Renal cortex interstitium (tissue), 11 donors: Measurements from ENCODE around the gene CBFA2T3. TPM values are rescaled to one million over a fixed set of nuclear protein-coding genes. Genes with fewer than 3 reads are reported as not detected.

Source experiments
- DNase-seq, 11 donors: peaks; one replicate each; pipeline ENCODE4 v3.0.0-alpha.2; 2013; ENCODE audit warnings: low read depth in 9 of 11, low spot score in 4 of 11; ENCODE audit errors: extremely low read depth in 1 of 11
- polyA plus RNA-seq, 3 donors: library from polyadenylated mRNA; unstranded; fragments of 120-200 nt; gene quantifications; one replicate each; pipeline ENCODE4 v1.2.1, GENCODE V29; 2013; ENCODE audit not compliant: insufficient read length in 3 of 3

The CBFA2T3 gene
- polyA plus RNA-seq, 3 donors = 2.6 to 5.5 (median 2.7) TPM

DNA sequence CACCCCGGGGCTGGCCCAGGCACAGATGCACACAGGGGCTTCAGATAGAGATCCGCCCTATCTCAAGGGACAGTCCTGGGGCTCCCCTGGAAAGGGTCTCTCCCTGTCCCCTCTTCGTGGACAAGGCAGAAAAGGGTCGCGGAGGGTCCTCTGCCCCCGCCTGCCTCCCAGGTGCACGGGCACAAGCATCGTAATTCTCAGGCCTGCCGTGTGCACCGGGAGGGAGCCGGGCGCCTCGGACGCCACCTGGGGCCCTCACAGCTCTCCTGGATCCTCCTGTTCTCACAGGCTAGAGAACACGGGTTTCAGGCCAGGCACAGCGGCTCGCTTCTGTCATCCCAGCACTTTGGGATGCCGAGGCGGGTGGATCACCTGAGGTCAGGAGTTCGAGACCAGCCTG lies 98.7 kb downstream of the CBFA2T3 start:
- DNase-seq = no peak

DNA sequence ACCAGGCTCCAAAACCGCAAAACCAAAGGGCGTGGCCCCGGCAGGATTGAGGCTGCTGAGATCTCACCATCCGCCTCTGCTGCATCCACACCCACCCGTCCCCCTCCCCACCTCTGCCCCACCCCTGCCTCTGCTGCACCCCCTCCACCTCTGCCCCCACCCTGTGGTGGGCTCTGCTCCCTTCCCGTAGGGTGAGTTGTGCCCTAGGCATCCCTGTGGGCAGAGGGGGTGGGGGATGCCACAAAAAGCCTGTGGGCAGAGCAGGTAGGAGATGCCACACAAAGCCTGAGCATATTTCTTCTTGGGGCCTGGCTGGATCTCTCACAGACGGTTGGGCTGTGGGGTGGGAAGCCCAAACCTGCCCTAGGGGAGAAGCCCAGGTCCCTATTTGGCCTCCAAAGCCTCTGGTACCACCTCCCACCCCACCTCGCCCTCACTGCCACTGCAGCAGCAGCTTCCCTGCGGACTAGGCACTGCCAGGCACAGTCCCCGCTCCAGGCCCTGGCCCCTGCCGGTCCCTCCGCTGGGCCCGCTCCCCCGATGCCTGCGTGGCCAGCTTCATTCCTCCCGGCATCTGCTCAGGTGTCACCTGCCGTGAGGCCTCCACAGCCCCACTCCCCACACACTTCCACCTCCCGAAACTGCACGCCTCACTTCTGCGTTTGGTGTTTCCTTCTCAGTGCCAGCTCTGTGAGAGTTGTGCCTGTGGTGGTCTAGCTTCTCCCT lies 99.3 kb downstream of the CBFA2T3 start:
- DNase-seq = no peak

DNA sequence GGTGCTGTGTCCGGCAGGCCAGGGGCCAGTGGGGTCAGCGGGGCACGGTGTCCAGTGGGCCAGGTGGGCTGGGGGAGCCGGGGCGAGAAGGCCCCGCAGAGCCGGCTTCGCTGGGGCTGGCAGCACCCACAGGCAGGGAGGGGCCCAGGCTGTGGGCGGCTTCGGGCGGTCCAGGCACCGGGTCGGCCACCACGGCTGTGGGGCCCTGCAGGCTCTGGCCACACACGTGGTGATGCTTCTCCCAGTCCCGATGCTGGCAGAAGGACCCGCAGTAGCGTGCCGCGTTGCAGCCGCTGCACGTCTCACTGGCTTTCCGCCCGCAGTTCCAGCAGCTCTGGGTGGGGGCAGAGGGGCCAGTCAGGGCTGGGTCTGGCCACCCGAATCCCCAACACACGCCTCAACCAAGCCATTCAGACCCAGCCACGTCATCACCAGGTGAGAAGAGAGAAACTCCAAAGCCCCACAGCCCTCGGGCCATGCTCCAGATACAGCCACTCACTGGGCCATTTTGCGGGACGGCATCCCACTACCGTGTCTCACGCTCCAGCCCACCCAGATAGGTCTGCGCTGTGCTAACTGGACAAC lies 100.0 kb downstream of the CBFA2T3 start:
- DNase-seq = no peak

DNA sequence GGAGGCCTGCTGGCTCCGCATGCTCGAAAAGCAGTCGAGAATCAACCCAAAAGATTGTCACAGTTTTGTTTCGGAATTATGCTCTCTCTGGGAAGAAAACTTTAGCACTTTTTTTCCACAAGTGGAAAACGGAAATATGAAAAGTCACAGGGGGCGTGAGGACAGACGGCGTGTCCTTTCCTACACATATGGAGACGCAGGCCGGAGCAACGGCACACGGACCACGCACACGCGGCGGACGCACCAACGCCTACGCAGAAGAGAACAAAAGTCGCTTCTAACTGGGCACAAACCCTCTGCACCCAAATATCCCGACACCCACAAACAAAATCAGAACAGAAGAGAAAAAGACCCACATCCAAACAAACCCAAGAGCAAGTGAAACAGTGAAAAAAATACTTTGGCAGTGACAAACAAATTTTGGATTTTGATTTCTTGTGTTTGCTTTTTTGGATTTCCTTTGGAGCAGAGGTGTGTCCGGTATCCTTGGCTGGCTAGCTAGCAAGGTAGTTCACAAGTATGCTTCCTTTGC lies 101.2 kb downstream of the CBFA2T3 start:
- no peak for DNase-seq

DNA sequence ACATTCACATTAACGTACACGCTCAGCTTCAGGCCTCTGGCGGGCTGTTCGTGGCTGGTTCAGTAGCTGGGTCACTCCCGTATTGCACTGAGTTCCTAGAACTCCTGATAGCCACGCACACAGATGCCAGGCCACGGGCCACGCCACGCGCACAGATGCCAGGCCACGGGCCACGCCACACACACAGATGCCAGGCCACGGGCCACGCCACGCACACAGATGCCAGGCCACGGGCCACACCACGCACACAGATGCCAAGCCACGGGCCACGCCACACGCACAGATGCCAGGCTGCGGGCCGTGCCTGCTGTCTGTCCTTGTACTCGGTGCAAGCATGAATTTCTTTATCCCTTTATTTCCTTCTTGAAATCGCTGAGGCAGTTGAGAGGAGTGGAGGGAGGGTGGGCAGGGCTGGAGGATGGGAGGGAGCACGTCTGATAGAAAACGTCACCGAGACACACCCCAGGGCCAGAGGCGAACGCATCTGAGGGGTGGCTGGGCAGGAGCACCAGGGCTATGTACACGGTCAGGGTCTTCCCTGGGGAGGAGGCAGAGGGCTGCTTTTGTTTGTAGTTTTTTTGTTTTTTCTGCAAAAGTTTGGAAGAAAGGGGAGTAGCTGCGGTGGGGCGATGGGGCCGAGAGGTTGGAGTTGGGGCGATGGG lies 101.9 kb downstream of the CBFA2T3 start:
- no peak for DNase-seq

DNA sequence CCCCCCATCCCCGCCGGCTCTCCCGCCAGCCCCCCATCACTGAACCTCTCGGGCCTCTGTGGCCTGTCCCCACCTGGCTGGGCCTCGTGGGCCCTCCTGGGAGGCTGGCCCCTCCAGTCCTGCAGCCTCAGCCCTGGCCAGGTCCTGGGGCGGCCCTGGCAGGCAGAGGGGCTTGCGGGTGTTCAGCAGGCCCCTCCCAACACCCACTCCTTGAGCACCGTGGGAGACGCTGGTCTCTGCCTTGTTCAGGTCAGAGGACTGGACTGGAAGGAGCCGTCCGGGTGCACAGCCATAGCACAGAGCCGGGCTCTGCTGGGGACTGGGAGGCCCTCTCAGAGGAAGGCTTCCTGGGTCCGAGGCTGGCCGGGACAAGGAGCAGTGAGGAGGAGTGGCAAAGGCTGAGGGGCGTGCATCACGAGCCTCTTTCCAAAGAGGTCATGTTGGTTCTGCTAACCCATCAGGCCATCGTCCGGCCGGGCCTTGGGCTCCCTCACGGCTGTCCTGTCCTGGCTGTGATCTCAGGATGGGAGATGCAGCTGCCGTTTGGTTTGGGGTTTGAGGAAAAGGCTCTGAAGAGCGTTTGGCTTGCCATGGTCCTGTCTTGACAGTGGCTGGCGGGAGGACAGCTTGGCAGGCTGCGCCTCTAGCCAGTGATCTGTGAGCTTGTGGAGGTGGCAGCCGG lies 104.2 kb downstream of the CBFA2T3 start:
- DNase-seq = no peak

DNA sequence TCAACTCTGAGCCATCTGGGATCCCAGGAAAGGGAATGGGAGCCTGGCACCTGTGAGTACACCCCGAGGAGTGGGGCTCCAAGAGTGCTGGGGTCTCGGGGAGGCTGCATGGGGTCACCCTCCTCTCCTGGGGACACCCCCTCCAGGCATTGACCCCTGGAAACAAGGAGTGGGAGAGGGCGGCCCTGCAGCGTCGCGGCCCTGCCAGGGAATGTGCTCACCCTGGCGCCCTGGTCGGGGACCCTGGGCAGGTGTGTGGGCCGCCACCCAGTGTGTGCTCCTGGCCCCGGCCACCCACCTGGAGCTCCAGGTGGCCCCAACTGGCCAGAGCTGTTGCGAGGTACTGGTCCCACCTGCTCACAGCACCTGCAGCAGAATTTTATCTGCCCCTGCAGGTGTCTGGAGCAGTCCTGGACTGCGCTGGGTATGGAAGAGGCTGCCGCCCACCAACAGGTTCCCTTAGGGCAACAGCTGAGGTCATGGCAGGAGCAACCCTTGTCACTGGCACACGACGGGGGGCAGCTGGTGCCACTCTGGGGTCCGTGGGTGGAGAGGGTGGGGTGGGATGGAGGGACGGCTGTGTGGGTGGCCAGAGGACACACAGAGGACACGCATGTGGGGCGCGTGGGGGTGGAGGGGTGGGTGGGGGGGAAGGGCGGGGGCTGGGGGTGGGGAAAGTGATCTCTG lies 105.1 kb downstream of the CBFA2T3 start:
- no peak for DNase-seq

DNA sequence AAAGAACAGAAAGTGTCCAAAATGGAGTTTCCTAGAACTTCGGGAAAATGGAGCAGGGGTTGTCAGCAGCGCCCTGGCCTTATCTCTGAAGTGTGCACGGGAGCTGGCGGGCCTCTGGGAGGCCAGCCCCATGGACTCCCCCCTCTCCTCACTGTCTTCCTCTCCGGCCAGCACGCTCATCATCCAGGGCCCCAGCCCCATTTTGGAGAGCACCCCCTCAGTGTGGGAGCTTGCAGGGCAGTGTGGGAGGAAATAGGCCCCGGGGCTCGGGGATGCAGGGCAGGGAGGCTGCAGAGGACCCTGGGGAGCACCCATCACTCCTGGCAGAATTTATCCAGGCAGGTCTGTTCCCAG lies 105.7 kb downstream of the CBFA2T3 start:
- no peak for DNase-seq

DNA sequence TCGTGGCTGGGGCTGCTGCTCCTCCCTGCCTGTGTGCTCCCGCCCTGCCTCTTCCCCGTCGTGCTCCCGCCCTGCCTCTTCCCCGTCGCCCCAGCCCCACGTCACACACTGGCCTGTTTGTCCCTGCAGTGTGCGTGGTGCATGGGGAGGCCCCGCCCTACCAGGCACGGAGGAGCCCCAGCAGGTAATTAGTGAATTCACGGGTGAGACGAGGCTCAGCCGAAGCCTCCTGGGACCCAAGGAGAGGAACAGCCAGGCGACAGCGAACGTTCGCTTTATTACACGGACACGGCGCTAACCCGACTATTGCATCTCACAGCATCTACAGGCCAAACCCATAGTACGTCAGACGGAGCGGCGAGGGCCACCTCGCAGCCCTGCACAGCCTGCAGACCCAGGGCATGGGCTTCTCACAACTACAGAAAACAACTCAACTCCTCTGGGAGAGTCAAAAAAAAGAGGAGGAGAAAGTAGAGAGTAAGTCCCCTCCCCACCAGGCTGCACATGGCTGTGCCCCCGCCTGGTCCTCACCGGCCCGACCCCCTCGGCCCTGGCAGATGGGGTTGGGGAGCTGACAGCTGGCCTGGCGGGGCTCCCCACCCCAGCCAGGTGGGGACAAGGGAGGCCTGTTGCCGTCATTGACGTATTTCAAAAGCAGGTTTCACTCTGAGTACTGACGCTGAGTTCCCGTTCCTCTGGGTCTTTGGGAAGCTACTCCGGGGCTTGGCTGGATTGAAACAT lies 106.2 kb downstream of the CBFA2T3 start:
- DNase-seq = no peak

DNA sequence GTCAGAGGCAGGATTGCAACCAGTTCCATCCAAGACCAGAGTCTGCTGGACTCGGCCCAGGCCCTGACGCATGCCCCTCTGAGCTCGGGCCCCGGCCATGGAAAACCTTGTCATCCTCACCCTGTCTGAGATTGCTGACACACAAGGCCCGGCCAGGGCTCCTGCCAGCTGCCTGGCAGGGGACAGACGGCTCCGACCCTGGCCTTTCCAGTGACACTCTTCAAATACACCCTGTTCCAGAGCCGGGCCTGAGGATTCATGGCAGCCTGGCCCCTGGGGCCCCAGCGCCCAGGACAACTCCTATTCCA lies 107.4 kb downstream of the CBFA2T3 start:
- DNase-seq = no peak

DNA sequence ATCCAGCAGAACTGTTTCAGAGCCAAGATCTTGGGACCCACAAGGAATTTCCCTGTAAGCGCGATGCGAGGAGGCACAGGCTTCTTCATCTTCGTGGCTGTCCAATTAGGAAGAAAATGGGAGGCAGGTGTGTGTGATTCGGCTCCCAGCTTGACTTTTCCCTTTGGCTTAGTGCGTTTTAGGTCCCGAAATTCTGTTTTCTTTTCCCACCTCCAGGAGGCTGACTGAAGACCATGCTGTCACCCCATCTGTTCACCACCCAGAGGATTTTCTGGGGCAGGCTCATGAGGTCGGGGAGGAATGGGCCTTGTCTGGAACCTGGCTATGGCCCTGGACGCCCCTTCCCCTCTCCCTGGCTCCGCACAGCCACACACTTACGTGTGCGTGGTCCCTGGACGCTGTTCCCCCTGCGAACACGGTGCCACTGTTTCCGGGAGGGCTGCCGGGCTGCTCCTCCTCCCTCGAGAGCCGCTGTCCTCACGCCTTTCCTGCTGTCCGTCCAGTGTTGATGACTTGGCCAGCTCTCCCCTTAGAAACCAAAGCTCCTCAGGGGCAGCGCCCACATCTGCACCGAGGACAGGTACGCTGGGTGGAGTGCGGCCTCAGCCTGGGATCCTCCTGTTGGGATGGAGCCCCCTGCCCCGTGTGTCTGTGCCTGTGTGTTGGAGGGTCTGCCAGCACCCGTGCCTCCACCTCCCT lies 107.9 kb downstream of the CBFA2T3 start:
- DNase-seq = no peak

DNA sequence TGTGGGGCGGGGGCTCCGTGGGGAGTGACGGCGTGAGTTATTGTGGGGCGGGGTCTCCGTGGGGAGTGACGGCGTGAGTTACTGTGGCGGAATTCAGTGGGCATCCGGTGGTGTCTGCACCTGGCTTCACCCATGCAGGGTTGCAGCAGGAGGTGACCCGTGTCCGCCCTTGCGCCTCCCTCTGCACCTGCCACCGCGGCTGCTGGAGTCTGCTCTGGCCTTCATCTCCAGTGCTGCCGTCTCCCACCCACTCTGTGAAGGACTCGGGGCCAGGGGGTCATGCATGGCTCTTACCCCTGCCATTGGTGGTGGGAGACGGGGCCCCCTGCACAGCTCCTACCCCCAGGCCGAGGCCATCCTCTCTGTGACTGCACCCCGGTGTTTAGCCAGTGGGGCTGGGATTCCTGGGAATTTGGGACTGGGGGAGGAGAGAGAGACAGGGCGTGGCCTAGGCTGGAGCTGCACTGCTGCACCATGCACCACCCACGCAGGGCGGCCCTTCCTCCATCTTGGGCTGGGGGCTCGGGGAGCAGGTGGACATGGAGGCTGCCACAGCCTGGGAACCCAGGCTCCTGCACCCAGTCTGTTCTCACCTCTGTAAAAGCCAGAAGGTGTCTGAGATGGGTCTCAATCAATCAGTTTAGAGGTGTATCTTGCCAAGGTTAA lies 109.3 kb downstream of the CBFA2T3 start:
- DNase-seq = no peak

DNA sequence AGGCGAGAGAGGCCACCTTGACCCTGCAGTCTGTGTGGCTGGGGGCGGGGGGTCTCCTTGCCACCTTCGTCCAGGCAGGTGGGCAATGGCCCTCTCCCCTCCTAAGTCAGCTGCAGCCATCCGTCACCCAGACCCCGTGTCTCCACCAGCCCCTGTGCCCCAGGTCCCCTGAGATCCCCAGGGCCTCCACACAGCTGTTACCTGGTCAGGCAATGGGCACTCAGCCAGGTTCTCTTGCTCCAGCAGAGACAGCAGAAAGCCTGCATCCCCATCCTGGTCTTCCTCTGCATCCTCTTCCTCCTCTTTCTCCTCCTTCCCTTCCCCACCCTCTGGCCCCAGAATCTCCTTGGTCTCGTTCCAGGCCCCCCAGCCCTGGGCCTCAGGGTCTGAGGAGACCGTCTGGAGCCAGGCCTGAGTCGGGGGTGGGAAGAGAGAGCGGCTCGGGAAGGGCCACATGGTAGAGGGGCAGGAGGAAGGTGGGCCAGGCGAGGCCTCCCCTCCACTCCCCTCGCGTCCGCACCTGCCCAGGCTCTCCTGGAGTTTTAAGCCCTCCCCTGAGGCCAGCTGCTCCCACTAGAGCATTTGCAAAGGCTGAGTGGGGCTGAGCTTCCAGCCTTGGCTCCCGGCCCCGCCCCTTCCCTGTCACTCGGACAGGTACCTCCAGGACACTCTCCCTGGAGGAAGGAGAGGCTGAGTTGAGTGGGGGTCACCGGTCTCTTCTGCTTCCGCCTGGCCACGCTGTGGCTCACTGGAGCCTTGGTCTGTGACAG lies 110.7 kb downstream of the CBFA2T3 start, which contains the start of gene PABPN1L:
TSS of gene PABPN1L (minus strand) at position 510 of the 770 bp plus-strand sequence. CDS start at position 456, 54 bp downstream.
- no peak for DNase-seq

DNA sequence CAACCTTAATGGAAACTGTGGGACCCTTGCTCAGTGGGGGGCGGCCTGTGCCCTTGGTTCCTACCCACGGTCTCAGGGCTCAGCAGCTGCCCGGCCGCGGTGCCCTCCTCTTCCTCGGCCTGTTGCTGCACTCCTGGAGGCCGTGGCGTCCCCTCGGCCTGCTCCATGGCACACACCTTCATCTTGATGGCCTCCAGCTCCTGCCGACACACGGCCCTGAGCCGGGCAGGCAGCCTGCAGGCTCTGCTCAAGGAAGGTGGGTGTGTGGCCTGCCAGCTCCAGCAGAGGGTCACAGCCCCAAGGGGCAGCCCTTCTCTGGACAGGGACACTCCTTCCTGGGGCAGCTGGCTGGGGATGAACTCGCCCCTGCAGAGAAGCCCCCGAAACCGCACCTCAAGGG lies 111.3 kb downstream of the CBFA2T3 start:
- DNase-seq = no peak

DNA sequence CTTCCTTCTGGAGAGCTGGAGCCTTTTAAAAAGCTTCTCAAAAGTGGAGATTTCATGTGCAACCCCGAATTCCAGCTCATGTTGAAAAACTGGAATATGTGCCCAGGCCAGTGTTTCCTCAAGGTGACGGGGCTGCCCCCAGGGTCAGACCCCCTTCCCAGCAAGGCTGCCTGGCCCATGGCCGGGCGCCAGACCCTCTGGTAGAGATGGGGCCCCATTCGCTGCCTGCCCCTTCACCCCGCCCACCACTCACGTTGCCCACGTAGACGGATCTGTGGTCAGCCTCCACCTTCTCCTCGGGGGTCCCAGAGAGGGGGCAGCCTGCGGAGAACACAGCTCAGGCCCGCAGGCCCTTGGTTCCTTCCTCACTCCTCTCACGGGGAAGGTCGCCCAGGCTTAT lies 111.7 kb downstream of the CBFA2T3 start:
- DNase-seq = no peak

DNA sequence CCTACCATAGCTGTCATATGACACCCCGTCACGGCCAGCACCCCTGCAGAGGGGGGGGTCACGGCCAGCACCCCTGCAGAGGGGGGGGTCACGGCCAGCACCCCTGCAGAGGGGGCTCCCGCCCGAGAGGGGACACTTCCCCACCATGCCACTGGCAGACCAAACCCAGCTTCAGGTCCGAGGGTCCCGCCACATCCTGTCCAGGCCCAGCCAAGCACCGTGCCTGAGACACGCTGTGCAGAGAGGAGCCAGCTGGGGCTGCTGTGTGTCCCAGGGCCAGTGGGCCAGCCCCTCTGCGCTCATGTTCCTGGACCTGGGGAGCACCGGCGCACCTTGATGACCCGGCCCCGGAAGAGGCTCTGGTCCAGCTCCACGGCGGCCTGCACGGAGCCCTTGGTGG lies 112.5 kb downstream of the CBFA2T3 start:
- no peak for DNase-seq

DNA sequence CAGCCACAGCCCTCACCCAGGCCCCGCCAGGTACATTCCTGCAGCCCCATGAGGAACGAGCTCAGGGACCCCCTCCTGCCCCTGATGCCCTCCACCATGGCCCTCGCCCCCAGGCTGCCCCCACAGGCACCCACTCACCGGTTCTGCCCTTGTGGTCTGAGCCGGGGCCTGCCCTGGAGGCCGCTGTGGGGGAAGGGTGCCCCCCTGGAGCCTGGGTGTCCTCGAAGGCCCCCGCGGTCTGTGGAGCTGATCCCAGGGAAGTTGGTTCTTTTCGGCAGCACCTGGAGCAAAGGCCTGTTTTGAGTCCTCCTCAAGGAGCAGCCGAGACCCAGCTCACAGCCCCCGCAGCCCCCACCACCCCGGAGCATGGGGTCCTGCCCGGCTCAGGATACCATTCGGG lies 112.9 kb downstream of the CBFA2T3 start:
- no peak for DNase-seq
